ENCODE results near the gene GZF1. TPM values are rescaled to one million over a fixed set of nuclear protein-coding genes. Genes with fewer than 3 reads are reported as not detected.

Gene GZF1
- total RNA-seq, 1 experiment from 2014 or later, result 5.0 TPM

- CTCF ChIA-PET, result no interaction called here
- no peaks in the 10 kb centered on the region for H3K36me3 Mint-ChIP-seq (ENCODE audit: insufficient read depth, unreplicated experiment)
- TF ChIP-seq CTCF (IDR thresholded peaks at IDR 0.05; ENCODE audit: unreplicated experiment), result no peak
- intact Hi-C loops (cut with micrococcal nuclease; ENCODE audit: unreplicated experiment), result no loop called here
- no peaks in the 10 kb centered on the region for H3K4me1 Mint-ChIP-seq (ENCODE audit: low read depth, unreplicated experiment)
- DNase-seq, result no peak
- H3K27me3 Mint-ChIP-seq (ENCODE audit: unreplicated experiment), result no peaks in the 10 kb centered on the region
- H3K4me3 Mint-ChIP-seq (ENCODE audit: low read depth, unreplicated experiment), result no peak overlapping the region
- H3K27ac Mint-ChIP-seq (ENCODE audit: unreplicated experiment), result no peak overlapping the region
- H3K9me3 Mint-ChIP-seq (ENCODE audit: low read depth, unreplicated experiment), result no peaks in the 10 kb centered on the region
- BruUV-seq (replicated peaks), result no TSS peak
Measured at GRCh38 chr20:23393996-23394775, 32.2 kb downstream of the GZF1 start.

GRCh38 chr20:23396950-23397627 lies 35.1 kb downstream of the GZF1 start:
- no peak for DNase-seq
- no TSS peak for BruUV-seq (replicated peaks)
- no peak overlapping the region for H3K27ac Mint-ChIP-seq (ENCODE audit: unreplicated experiment)
- no peak overlapping the region for H3K4me3 Mint-ChIP-seq (ENCODE audit: low read depth, unreplicated experiment)
- H3K27me3 Mint-ChIP-seq (ENCODE audit: unreplicated experiment), result no peaks in the 10 kb centered on the region
- no peak for TF ChIP-seq CTCF (IDR thresholded peaks at IDR 0.05; ENCODE audit: unreplicated experiment)
- H3K4me1 Mint-ChIP-seq (ENCODE audit: low read depth, unreplicated experiment), result no peaks in the 10 kb centered on the region
- CTCF ChIA-PET, result no interaction called here
- H3K9me3 Mint-ChIP-seq (ENCODE audit: low read depth, unreplicated experiment), result no peaks in the 10 kb centered on the region
- intact Hi-C loops (cut with micrococcal nuclease; ENCODE audit: unreplicated experiment), result no loop called here
- H3K36me3 Mint-ChIP-seq (ENCODE audit: insufficient read depth, unreplicated experiment), result no peaks in the 10 kb centered on the region

GRCh38 chr20:23397961-23398360 lies 36.0 kb downstream of the GZF1 start:
- CTCF ChIA-PET, result no interaction called here
- Mint-ChIP-seq H3K36me3 (ENCODE audit: insufficient read depth, unreplicated experiment) (no peaks in the 10 kb centered on the region), H3K4me1 (ENCODE audit: low read depth, unreplicated experiment) (no peaks in the 10 kb centered on the region), H3K4me3 (ENCODE audit: low read depth, unreplicated experiment) (no peak overlapping the region), H3K27me3 (ENCODE audit: unreplicated experiment) (no peaks in the 10 kb centered on the region), H3K9me3 (ENCODE audit: low read depth, unreplicated experiment) (no peaks in the 10 kb centered on the region), H3K27ac (ENCODE audit: unreplicated experiment) (no peak overlapping the region)
- BruUV-seq (replicated peaks), result no TSS peak
- intact Hi-C loops (cut with micrococcal nuclease; ENCODE audit: unreplicated experiment), result no loop called here
- DNase-seq, result no peak
- TF ChIP-seq CTCF (IDR thresholded peaks at IDR 0.05; ENCODE audit: unreplicated experiment), result no peak

GRCh38 chr20:23399568-23400241 lies 37.7 kb downstream of the GZF1 start:
- Mint-ChIP-seq H3K4me1 (ENCODE audit: low read depth, unreplicated experiment) (no peaks in the 10 kb centered on the region), H3K9me3 (ENCODE audit: low read depth, unreplicated experiment) (no peaks in the 10 kb centered on the region), H3K4me3 (ENCODE audit: low read depth, unreplicated experiment) (no peak overlapping the region), H3K27ac (ENCODE audit: unreplicated experiment) (no peak overlapping the region), H3K36me3 (ENCODE audit: insufficient read depth, unreplicated experiment) (no peaks in the 10 kb centered on the region), H3K27me3 (ENCODE audit: unreplicated experiment) (no peaks in the 10 kb centered on the region)
- CTCF ChIA-PET, result no interaction called here
- intact Hi-C loops (cut with micrococcal nuclease; ENCODE audit: unreplicated experiment), result no loop called here
- no TSS peak for BruUV-seq (replicated peaks)
- no peak for DNase-seq
- no peak for TF ChIP-seq CTCF (IDR thresholded peaks at IDR 0.05; ENCODE audit: unreplicated experiment)

Data from Calu3 (cell line).